HepG2 (cell line): Measurements from ENCODE around the gene DUSP8. TPM values are rescaled to one million over a fixed set of nuclear protein-coding genes. Genes with fewer than 3 reads are reported as not detected.

Source experiments
- ATAC-seq: fragments of 200-7000 bp; cut with Tn5 transposase; 3 replicates; pipeline ENCODE4 v1.9.1; 2020; ENCODE audit warnings: mild to moderate bottlenecking, moderate library complexity
- BruUV-seq: library from RNA; stranded (reverse); fragments of 400-500 nt; replicated peaks from 2 replicates; lab custom pipeline; 2021; lab: Mats Ljungman, UMichigan
- CTCF ChIA-PET: fragments of 300-600 bp; formaldehyde crosslinking; extraction: SDS; loops from one replicate; lab custom pipeline; 2021; ENCODE audit warnings: low total read pairs, inconsistent platforms, low intra/inter-chr PET ratio; lab: Yijun Ruan, JAX
- POLR2A ChIA-PET: fragments of 350-600 bp; sonication (Branson Sonifier 250); formaldehyde crosslinking; loops from one replicate; lab custom pipeline; 2020; ENCODE audit warnings: antibody characterized with exemption, inconsistent platforms; lab: Yijun Ruan, JAX
- DNase-seq: peaks from one replicate; pipeline ENCODE4 v3.0.0-alpha.2; 2015; ENCODE audit warnings: low spot score
- FAIRE-seq: peaks from 3 replicates; lab custom pipeline; 2011; peaks lifted over from hg19 to GRCh38; lab: Jason Lieb, UNC
- H2AFZ ChIP-seq: one replicate; pipeline ENCODE4 v1.6.1; 2011; ENCODE audit warnings: low read length, inconsistent platforms
- H3K27ac ChIP-seq: fragments of 300-600 bp; 3 replicates; pipeline ENCODE4 v1.8.0; 2011; ENCODE audit warnings: mixed run types, mild to moderate bottlenecking, mixed read lengths, low read length, inconsistent platforms; ENCODE audit not compliant: insufficient read depth; ENCODE audit errors: extremely low read length
- H3K27me3 ChIP-seq, 2 experiments: fragments of 200-600 bp in 1 of 2; 2 replicates in 1 of 2; 3 replicates in 1 of 2; pipeline versions ENCODE4 v1.6.0 to v1.8.0; 2011; ENCODE audit warnings: low read length in 2 of 2, mild to moderate bottlenecking in 2 of 2, moderate library complexity in 2 of 2, inconsistent platforms in 1 of 2; ENCODE audit not compliant: insufficient read depth in 2 of 2, control insufficient read depth in 1 of 2
- H3K36me3 ChIP-seq, 2 experiments: fragments of 200-600 bp in 1 of 2; replicated peaks in 1 of 2; 2 replicates in 1 of 2; 3 replicates in 1 of 2; pipeline versions ENCODE4 v1.5.1 to v1.8.0; 2011; ENCODE audit warnings: low read length in 2 of 2, inconsistent platforms in 1 of 2; ENCODE audit not compliant: insufficient read depth in 2 of 2, control insufficient read depth in 1 of 2
- H3K4me1 ChIP-seq: 2 replicates; pipeline ENCODE4 v1.5.1; 2012; ENCODE audit warnings: low read length, inconsistent platforms; ENCODE audit not compliant: insufficient read depth
- H3K4me2 ChIP-seq: 2 replicates; pipeline ENCODE4 v1.6.0; 2011; ENCODE audit warnings: low read depth, low read length, inconsistent platforms
- H3K4me3 ChIP-seq, 3 experiments: fragments of 200-600 bp in 1 of 3; sonication (generic), shearing (Covaris generic) in 1 of 3; replicated peaks in 1 of 3; 2 replicates each; pipeline ENCODE4 v1.5.1; 2011 to 2016; ENCODE audit warnings: low read length in 3 of 3, inconsistent platforms in 2 of 3, low read depth in 2 of 3, mild to moderate bottlenecking in 2 of 3, control low read depth in 1 of 3, mixed read lengths in 1 of 3; ENCODE audit not compliant: insufficient read depth in 1 of 3
- H3K79me2 ChIP-seq: one replicate; pipeline ENCODE4 v1.6.1; 2011; ENCODE audit warnings: low read length, inconsistent platforms; ENCODE audit not compliant: insufficient read depth
- H3K9ac ChIP-seq: 2 replicates; pipeline ENCODE4 v1.6.0; 2011; ENCODE audit warnings: mild to moderate bottlenecking, low read depth, low read length, inconsistent platforms; ENCODE audit not compliant: insufficient read depth
- H3K9me3 ChIP-seq: 2 replicates; pipeline ENCODE4 v1.5.1; 2012; ENCODE audit warnings: mild to moderate bottlenecking, low read length
- H4K20me1 ChIP-seq: 2 replicates; pipeline ENCODE4 v1.6.0; 2011; ENCODE audit warnings: inconsistent platforms, mild to moderate bottlenecking, low read length, moderate library complexity; ENCODE audit not compliant: insufficient read depth
- ARHGAP35 ChIP-seq: sonication (generic); formaldehyde crosslinking; IDR thresholded peaks from 2 replicates; pipeline ENCODE4 v1.9.0; 2022; ENCODE audit warnings: mild to moderate bottlenecking, inconsistent platforms, moderate library complexity, missing genetic modification reagents, borderline replicate concordance
- CBX2 ChIP-seq, 2 experiments: fragments of 200-600 bp in 1 of 2; sonication (generic); formaldehyde crosslinking in 1 of 2; IDR thresholded peaks; 2 replicates each; pipeline versions ENCODE4 v1.7.0 to v1.8.1; 2018 to 2022; ENCODE audit warnings: low read depth in 2 of 2, low read length in 1 of 2, mild to moderate bottlenecking in 1 of 2, missing genetic modification reagents in 1 of 2
- FOXP1 ChIP-seq, 2 experiments: fragments of 450-650 bp in 1 of 2; IDR thresholded peaks; 2 replicates each; pipeline ENCODE4 v1.6.1; 2017 to 2018; ENCODE audit warnings: antibody characterized with exemption in 1 of 2
- KIAA2018 ChIP-seq: sonication (generic); formaldehyde crosslinking; IDR thresholded peaks from 2 replicates; pipeline ENCODE4 v1.5.0; 2020; ENCODE audit warnings: mild to moderate bottlenecking, missing genetic modification reagents, borderline replicate concordance
- PTBP1 ChIP-seq: fragments of 200-400 bp; formaldehyde crosslinking; IDR thresholded peaks from 2 replicates; pipeline ENCODE4 v1.6.1; 2018; ENCODE audit warnings: low read length, low read depth; ENCODE audit not compliant: poor library complexity, severe bottlenecking
- RFX1 ChIP-seq: fragments of 450-650 bp; IDR thresholded peaks from 2 replicates; pipeline ENCODE4 v1.6.1; 2017
- ZNF282 ChIP-seq: fragments of 450-650 bp; IDR thresholded peaks from 2 replicates; pipeline ENCODE4 v1.6.1; 2018; ENCODE audit not compliant: partially characterized antibody
- ZNF768 ChIP-seq: sonication (generic); formaldehyde crosslinking; IDR thresholded peaks from 2 replicates; pipeline ENCODE4 v1.4.0; 2020; ENCODE audit warnings: missing genetic modification reagents
- ZNF792 ChIP-seq: IDR thresholded peaks from 2 replicates; pipeline ENCODE4 v1.6.1; 2016
- ZSCAN20 ChIP-seq: sonication (generic); formaldehyde crosslinking; IDR thresholded peaks from 2 replicates; pipeline ENCODE4 v1.4.0; 2020; ENCODE audit warnings: missing genetic modification reagents, mild to moderate bottlenecking, borderline replicate concordance
- WGBS: methylation state at CpG from one replicate; pipeline ENCODE4 v1.1.6; 2017; ENCODE audit warnings: low lambda C conversion rate; 5-methylcytosine and 5-hydroxymethylcytosine counted together
- in situ Hi-C: cut with HindIII; loops from 2 replicates; pipeline ENCODE4 v1.10.0; 2017; ENCODE audit warnings: low pct_unique_long_range_greater_than_20kb; ENCODE audit not compliant: extremely low pct_ligation_motif_present
- intact Hi-C: fragments of 100-400 bp; cut with micrococcal nuclease; formaldehyde crosslinking; loops from one replicate; pipeline ENCODE4 v1.10.0; 2022; ENCODE audit not compliant: unreplicated experiment
- polyA plus RNA-seq, 8 experiments: library from polyadenylated mRNA; depleted of rRNA in 3 of 8; stranded (reverse) in 7 of 8; unstranded in 1 of 8; fragments of >200 nt; fragmentation: Illumina TruSeq in 4 of 8; extraction: Trizol in 4 of 8; gene quantifications; 2 replicates each; pipeline versions ENCODE4 v1.2.1 to v1.2.3, GENCODE V29; 2011 to 2016; ENCODE audit warnings: low read depth in 4 of 8, missing spikeins in 1 of 8, mixed read lengths in 1 of 8; ENCODE audit not compliant: insufficient read depth in 1 of 8
- total RNA-seq, 5 experiments: library from RNA; depleted of rRNA; stranded (reverse); fragments of >200 nt; fragmentation: Illumina TruSeq; extraction: Trizol; gene quantifications; 2 replicates each; pipeline ENCODE4 v1.2.3, GENCODE V29; 2016; ENCODE audit warnings: low read depth in 1 of 5
- TF ChIP-seq, protein P1 (sequence below): sonication (generic); formaldehyde crosslinking; IDR thresholded peaks from 2 replicates; pipeline ENCODE4 v1.4.0; 2020; ENCODE audit warnings: missing genetic modification reagents
- TF ChIP-seq, protein P2 (sequence below): sonication (generic); formaldehyde crosslinking; IDR thresholded peaks from 2 replicates; pipeline ENCODE4 v1.4.0; 2020; ENCODE audit warnings: missing genetic modification reagents

DUSP8 gene
- total and polyA plus RNA-seq, 2 of the 13 experiments (the other 11 are each of a cell fraction or from before 2014, with no cell fraction given) = 1.8 to 8.0 TPM

DNA sequence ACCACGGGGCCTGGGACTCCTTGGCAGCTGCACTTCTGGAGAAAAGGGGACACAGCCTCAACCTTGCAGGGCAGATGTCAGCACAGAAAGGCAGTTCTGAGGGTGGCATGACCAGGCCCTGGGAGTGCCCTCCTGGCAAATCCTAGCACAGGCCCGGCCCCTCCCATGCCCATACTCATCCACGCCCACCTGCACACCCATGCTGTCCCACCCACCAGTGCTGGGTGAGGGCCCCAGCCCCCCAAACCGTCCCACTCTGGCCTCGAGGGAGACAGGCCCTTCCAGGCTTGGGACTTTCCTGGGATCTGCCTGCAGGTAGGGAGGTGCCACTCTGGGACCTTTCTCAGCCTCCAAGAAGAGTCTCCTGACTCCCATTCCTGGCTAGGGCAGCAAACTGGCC, 10.1 kb downstream of the DUSP8 start:
- FAIRE-seq (no peak), DNase-seq (no peak), ATAC-seq (no peak)
- ChIA-PET POLR2A (no interaction called here), CTCF (no interaction called here)
- 75% methylated on average over 2 of the region's 5 CpGs for WGBS
- in situ Hi-C loops = no loop called here
- Histone ChIP-seq H3K4me1 (peaks cover 2% of the 10 kb centered on the region), H4K20me1 (peaks cover 10% of the 10 kb centered on the region; the same call in 1 of the 2 replicates), H3K27me3 (no peaks in the 10 kb centered on the region), H3K27ac (no peak overlapping the region), H3K9me3 (no peaks in the 10 kb centered on the region), H3K36me3 (peaks cover 0 to 1% of the 10 kb centered on the region in 2 experiments; a peak in 1 of 5 replicates), H3K4me2 (no peak overlapping the region), H3K9ac (no peak overlapping the region), H3K4me3 (no peak overlapping the region), H2AFZ (no peak overlapping the region), H3K79me2 (no peaks in the 10 kb centered on the region)
- BruUV-seq = no TSS peak
- intact Hi-C loops = no loop called here
- no peak for TF ChIP-seq PTBP1
- TF ChIP-seq, protein P1, sequence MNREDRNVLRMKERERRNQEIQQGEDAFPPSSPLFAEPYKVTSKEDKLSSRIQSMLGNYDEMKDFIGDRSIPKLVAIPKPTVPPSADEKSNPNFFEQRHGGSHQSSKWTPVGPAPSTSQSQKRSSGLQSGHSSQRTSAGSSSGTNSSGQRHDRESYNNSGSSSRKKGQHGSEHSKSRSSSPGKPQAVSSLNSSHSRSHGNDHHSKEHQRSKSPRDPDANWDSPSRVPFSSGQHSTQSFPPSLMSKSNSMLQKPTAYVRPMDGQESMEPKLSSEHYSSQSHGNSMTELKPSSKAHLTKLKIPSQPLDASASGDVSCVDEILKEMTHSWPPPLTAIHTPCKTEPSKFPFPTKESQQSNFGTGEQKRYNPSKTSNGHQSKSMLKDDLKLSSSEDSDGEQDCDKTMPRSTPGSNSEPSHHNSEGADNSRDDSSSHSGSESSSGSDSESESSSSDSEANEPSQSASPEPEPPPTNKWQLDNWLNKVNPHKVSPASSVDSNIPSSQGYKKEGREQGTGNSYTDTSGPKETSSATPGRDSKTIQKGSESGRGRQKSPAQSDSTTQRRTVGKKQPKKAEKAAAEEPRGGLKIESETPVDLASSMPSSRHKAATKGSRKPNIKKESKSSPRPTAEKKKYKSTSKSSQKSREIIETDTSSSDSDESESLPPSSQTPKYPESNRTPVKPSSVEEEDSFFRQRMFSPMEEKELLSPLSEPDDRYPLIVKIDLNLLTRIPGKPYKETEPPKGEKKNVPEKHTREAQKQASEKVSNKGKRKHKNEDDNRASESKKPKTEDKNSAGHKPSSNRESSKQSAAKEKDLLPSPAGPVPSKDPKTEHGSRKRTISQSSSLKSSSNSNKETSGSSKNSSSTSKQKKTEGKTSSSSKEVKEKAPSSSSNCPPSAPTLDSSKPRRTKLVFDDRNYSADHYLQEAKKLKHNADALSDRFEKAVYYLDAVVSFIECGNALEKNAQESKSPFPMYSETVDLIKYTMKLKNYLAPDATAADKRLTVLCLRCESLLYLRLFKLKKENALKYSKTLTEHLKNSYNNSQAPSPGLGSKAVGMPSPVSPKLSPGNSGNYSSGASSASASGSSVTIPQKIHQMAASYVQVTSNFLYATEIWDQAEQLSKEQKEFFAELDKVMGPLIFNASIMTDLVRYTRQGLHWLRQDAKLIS = no peak
- TF ChIP-seq FOXP1 (IDR thresholded peaks at IDR 0.05) = no peak
- TF ChIP-seq FOXP1 (CRISPR knock-in tag; IDR thresholded peaks at IDR 0.05) = no peak
- TF ChIP-seq ARHGAP35 (CRISPR knock-in tag) = no peak
- TF ChIP-seq, protein P2, sequence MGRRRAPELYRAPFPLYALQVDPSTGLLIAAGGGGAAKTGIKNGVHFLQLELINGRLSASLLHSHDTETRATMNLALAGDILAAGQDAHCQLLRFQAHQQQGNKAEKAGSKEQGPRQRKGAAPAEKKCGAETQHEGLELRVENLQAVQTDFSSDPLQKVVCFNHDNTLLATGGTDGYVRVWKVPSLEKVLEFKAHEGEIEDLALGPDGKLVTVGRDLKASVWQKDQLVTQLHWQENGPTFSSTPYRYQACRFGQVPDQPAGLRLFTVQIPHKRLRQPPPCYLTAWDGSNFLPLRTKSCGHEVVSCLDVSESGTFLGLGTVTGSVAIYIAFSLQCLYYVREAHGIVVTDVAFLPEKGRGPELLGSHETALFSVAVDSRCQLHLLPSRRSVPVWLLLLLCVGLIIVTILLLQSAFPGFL (CRISPR knock-in tag) = no peak
- no peak for TF ChIP-seq ZNF792 (CRISPR knock-in tag)
- TF ChIP-seq CBX2 (IDR thresholded peaks at IDR 0.05; ENCODE audit: low read depth, low read length) = no peak
- no peak for TF ChIP-seq CBX2 (CRISPR knock-in tag; IDR thresholded peaks at IDR 0.05; ENCODE audit: low read depth)
- TF ChIP-seq RFX1 = no peak
- no peak for TF ChIP-seq ZSCAN20 (CRISPR knock-in tag)
- TF ChIP-seq ZNF768 (CRISPR knock-in tag) = no peak
- TF ChIP-seq KIAA2018 = no peak
- TF ChIP-seq ZNF282 = no peak
